ENCODE measurements around the gene CTNNAL1. TPM values are rescaled to one million over a fixed set of nuclear protein-coding genes. Genes with fewer than 3 reads are reported as not detected.

The CTNNAL1 gene
- total RNA-seq, 4 donors from 2014 or later, result 4.4 to 40.4 (median 6.2) TPM

DNA sequence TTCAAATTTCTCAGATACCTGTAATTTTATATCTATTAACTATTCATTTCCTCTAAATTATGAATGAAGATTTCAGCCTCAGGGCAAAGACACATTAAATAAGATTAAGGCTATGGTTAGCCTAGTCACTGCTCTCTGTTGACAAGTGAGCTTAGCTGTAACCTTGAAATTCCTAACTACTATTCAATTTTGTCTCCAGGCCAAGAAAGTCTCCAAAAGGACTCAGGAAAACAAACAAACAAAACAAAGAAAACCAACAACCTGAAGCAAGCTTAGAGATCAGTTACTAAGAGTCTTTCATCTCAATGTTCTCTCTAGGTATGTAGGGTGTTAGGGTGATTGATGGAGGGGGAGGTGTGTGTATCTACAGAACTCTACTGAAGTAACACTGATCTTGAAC is 9.6 kb upstream of the CTNNAL1 start:
- Histone ChIP-seq H3K36me3 (peaks cover 0 to 28% (median 0%) of the 10 kb centered on the region in 3 donors), H3K27me3 (no peaks in the 10 kb centered on the region), H3K4me3 (no peak overlapping the region), H3K4me1 (no peaks in the 10 kb centered on the region), H3K9me3 (no peaks in the 10 kb centered on the region), H3K27ac (no peak overlapping the region)
- DNase-seq, result no peak
- TF ChIP-seq POLR2A (IDR thresholded peaks at IDR 0.05) (no peak), CTCF (IDR thresholded peaks at IDR 0.05) (no peak)

GRCh38 chr9:109020581-109021511 is 7.5 kb upstream of the CTNNAL1 start:
- Histone ChIP-seq H3K9me3 (no peaks in the 10 kb centered on the region), H3K4me1 (no peaks in the 10 kb centered on the region), H3K4me3 (no peak overlapping the region), H3K27ac (no peak overlapping the region), H3K36me3 (peaks cover 0 to 15% (median 0%) of the 10 kb centered on the region in 3 donors), H3K27me3 (no peaks in the 10 kb centered on the region)
- no peak for TF ChIP-seq CTCF (IDR thresholded peaks at IDR 0.05)
- no peak for TF ChIP-seq POLR2A (IDR thresholded peaks at IDR 0.05)
- DNase-seq, result no peak

DNA sequence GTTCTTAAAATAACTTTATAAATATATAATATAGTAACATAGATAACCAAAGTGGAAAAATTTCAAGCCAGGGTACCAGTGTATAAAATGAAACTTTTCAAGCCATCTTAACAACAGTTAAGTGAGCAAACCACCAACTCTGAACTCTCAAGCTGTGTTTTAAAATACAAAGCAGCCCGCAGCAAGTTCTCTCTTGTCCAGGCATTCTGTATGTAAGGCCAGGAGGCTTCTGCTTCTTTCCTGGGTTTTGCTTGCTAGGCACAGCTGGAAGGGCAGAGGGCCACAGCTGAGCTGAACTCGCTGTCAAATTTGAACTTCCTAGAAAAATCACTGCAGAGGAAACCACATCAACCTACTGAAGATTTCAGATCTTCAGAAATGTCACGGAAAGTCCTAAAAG is 6.8 kb upstream of the CTNNAL1 start:
- peaks cover 0 to 15% (median 0%) of the 10 kb centered on the region in 3 donors for H3K36me3 ChIP-seq
- H3K27ac ChIP-seq, result no peak overlapping the region
- TF ChIP-seq CTCF (IDR thresholded peaks at IDR 0.05), result no peak
- TF ChIP-seq POLR2A (IDR thresholded peaks at IDR 0.05), result no peak
- H3K4me1 ChIP-seq, result no peaks in the 10 kb centered on the region
- H3K4me3 ChIP-seq, result no peak overlapping the region
- no peaks in the 10 kb centered on the region for H3K27me3 ChIP-seq
- no peak for DNase-seq
- no peaks in the 10 kb centered on the region for H3K9me3 ChIP-seq

DNA sequence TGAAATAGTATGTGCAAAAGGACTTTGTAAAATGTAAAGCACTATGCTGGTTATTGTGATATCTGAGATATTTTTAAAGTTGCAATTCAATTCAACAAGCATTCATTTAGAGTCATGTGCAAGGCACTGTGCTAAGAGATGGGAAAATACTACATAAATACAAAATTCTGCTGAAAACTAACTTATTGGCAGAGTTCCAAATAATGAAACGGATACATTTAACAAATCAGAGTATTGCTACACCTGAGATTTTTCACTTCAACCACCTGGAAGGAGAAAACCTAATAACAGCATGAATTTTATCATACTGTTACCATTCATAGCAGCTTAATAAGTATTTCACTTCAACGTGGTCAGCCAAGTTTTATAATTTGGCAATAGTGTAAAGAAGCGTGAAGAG is 6.1 kb upstream of the CTNNAL1 start:
- no peak overlapping the region for H3K4me3 ChIP-seq
- no peaks in the 10 kb centered on the region for H3K9me3 ChIP-seq
- H3K27ac ChIP-seq, result no peak overlapping the region
- peaks cover 0 to 3% (median 0%) of the 10 kb centered on the region in 4 donors for H3K4me1 ChIP-seq
- TF ChIP-seq POLR2A (IDR thresholded peaks at IDR 0.05) (no peak), CTCF (IDR thresholded peaks at IDR 0.05) (no peak)
- H3K27me3 ChIP-seq, result no peaks in the 10 kb centered on the region
- DNase-seq, result no peak
- H3K36me3 ChIP-seq, result peaks cover 0 to 15% (median 0%) of the 10 kb centered on the region in 3 donors

DNA sequence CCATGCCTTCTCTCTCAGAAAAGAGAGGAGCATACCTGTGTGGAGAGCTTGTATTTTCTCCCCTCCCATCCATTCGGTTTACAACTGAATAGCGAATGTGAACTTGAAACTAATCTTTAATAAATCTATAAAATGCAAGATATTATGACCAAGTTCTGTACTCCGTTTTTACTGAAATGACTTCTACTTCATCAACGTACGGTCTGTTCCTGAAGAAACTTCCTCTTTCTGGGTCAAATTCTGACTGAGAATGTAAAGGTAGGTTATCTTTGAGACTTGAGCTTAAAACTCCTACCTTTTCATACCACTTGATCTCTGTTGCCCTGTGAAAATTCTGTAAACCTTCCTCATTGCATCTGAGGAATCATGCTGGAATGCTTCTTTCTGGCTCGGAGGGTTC is 4.2 kb upstream of the CTNNAL1 start:
- peaks cover 0 to 11% (median 0%) of the 10 kb centered on the region in 4 donors for H3K4me1 ChIP-seq
- no peak overlapping the region for H3K4me3 ChIP-seq
- no peaks in the 10 kb centered on the region for H3K9me3 ChIP-seq
- TF ChIP-seq POLR2A (IDR thresholded peaks at IDR 0.05), result no peak
- no peak for TF ChIP-seq CTCF (IDR thresholded peaks at IDR 0.05)
- DNase-seq, result no peak
- H3K27ac ChIP-seq, result no peak overlapping the region
- H3K36me3 ChIP-seq, result peaks cover 0 to 15% (median 0%) of the 10 kb centered on the region in 3 donors
- no peaks in the 10 kb centered on the region for H3K27me3 ChIP-seq
